ENCODE data around the gene RABL3. TPM values are rescaled to one million over a fixed set of nuclear protein-coding genes. Genes with fewer than 3 reads are reported as not detected.

RABL3 gene
- total and polyA plus RNA-seq, 2 of the 4 experiments (the other 2 are of a cell fraction), result 5.3 to 17.0 TPM

GRCh38 chr3:120678984-120679383 lies 63.3 kb downstream of the RABL3 start:
- H2BK15ac ChIP-seq (ENCODE audit: low read depth, low read length), result peak overlapping the region; percentile 41; the same call in 1 of the 3 replicates
- peak overlapping the region; percentile 94; the same call in 1 of the 2 replicates for H3K18ac ChIP-seq (ENCODE audit: low read depth, low read length)
- H4K5ac ChIP-seq (ENCODE audit: low read depth, low read length), result peak overlapping the region; percentile 67; the same call in 1 of the 2 replicates
- no peak overlapping the region for H2AFZ ChIP-seq (replicated peaks; ENCODE audit: low read length, poor library complexity)
- H2BK5ac ChIP-seq (ENCODE audit: low read depth, low read length, poor library complexity, severe bottlenecking), result peak overlapping the region; percentile 77
- no peak overlapping the region; the same call in 1 of the 2 replicates for H3K4me2 ChIP-seq (ENCODE audit: low read depth, low read length)
- peaks cover 5% of the 10 kb centered on the region; the same call in 1 of the 2 replicates for H3K4me1 ChIP-seq (ENCODE audit: control insufficient read depth, insufficient read depth, low read length)
- H4K20me1 ChIP-seq (ENCODE audit: insufficient read depth, low read length), result no peaks in the 10 kb centered on the region
- dilution Hi-C loops (cut with HindIII; ENCODE audit: low sequenced_read_pairs, unreplicated experiment), result no loop called here
- H3K27ac ChIP-seq (ENCODE audit: insufficient read depth, low read length), result peak overlapping the region; percentile 81; the same call in 1 of the 2 replicates
- H3K4me3 ChIP-seq (ENCODE audit: insufficient read depth, low read depth, low read length), result no peak overlapping the region
- H4K91ac ChIP-seq (ENCODE audit: insufficient read depth, low read depth, low read length), result 0 out of 2 replicates have a peak overlapping the region, but pooled peaks have one; percentile 17
- no peak overlapping the region; the same call in 1 of the 2 replicates for H3K4ac ChIP-seq (ENCODE audit: low read depth, low read length)
- WGBS, 2 experiments (ENCODE audit: extremely low coverage in 2 of 2, insufficient read length in 1 of 2), result no CpG with 5 or more reads among the region's 3 CpGs
- H3K27me3 ChIP-seq (ENCODE audit: control insufficient read depth, insufficient read depth, low read length), result no peaks in the 10 kb centered on the region
- peak overlapping the region in 1 of 2 experiments; percentile 32; a peak in 2 of 4 replicates for H4K8ac ChIP-seq (ENCODE audit: low read depth in 2 of 2, low read length in 2 of 2)
- H3K36me3 ChIP-seq (ENCODE audit: control insufficient read depth, insufficient read depth, low read length), result no peaks in the 10 kb centered on the region
- H2AK5ac ChIP-seq (ENCODE audit: low read depth, low read length), result no peak overlapping the region
- H3K23ac ChIP-seq (ENCODE audit: low read depth, low read length), result no peak overlapping the region
- DNase-seq (no peak), ATAC-seq (ENCODE audit: low read depth) (peak; percentile 19)
- no peak overlapping the region for H3K14ac ChIP-seq (replicated peaks; ENCODE audit: low read depth, low read length)
- TF ChIP-seq MAZ (IDR thresholded peaks at IDR 0.05; ENCODE audit: borderline replicate concordance, low read depth, low read length) (no peak), SMC3 (IDR thresholded peaks at IDR 0.05; ENCODE audit: low read depth, low read length) (no peak), USF2 (IDR thresholded peaks at IDR 0.05; ENCODE audit: low read depth, low read length) (no peak), MXI1 (IDR thresholded peaks at IDR 0.05; ENCODE audit: borderline replicate concordance, low read depth, low read length) (no peak), ELK1 (IDR thresholded peaks at IDR 0.05; ENCODE audit: borderline replicate concordance, low read depth, low read length) (no peak), MAFK (IDR thresholded peaks at IDR 0.05; ENCODE audit: low read depth, low read length) (no peak), NFE2L2 (IDR thresholded peaks at IDR 0.05; ENCODE audit: low read depth, low read length) (no peak), POLR2A (IDR thresholded peaks at IDR 0.05; ENCODE audit: low read depth, low read length) (no peak), FOS (IDR thresholded peaks at IDR 0.05; ENCODE audit: low read depth, low read length) (no peak)
- no peak overlapping the region for H3K56ac ChIP-seq (ENCODE audit: extremely low read depth, insufficient read depth, low read length)
- in situ Hi-C loops (cut with MboI; ENCODE audit: low sequenced_read_pairs), result no loop called here
- CTCF ChIA-PET, result interaction anchor here (0.7 kb wide), 1 partner anchor 64 kb away, joined by 3 read pairs; the partner anchor contains the start of gene GTF2E1
- POLR2A ChIA-PET (ENCODE audit: unreplicated experiment), result interaction anchor here (0.5 kb wide), 1 partner anchor 10 kb away, joined by 4 read pairs; no protein-coding TSS in a partner anchor
- no peak overlapping the region for H2AK9ac ChIP-seq (replicated peaks; ENCODE audit: low read depth, low read length, poor library complexity)
- H2BK20ac ChIP-seq (ENCODE audit: low read depth, low read length), result peak overlapping the region; percentile 22; the same call in 1 of the 2 replicates
- intact Hi-C loops (cut with micrococcal nuclease), result no loop called here
- H3K9ac ChIP-seq (ENCODE audit: low read depth, low read length), result no peak overlapping the region
- H3K9me1 ChIP-seq (ENCODE audit: insufficient read depth, low read length), result no peaks in the 10 kb centered on the region
- H3K9me3 ChIP-seq (ENCODE audit: control insufficient read depth, insufficient read depth, low read length), result no peaks in the 10 kb centered on the region
- peak overlapping the region; percentile 42; the same call in 1 of the 2 replicates for H2BK120ac ChIP-seq (ENCODE audit: low read depth, low read length)
- BruUV-seq (replicated peaks), result no TSS peak
- no peaks in the 10 kb centered on the region for H3K79me1 ChIP-seq (ENCODE audit: low read depth in 1 of 2, low read length in 2 of 2)
